Astrocyte (in vitro differentiated cells and primary cell): ENCODE data around the gene TMEM178B.

Experiments
- EZH2 ChIP-seq: IDR thresholded peaks from 2 replicates; pipeline ENCODE4 v1.6.1; 2012; ENCODE audit warnings: mild to moderate bottlenecking, low read length, inconsistent platforms; ENCODE audit not compliant: insufficient read depth
- TF ChIP-seq, protein P1 (sequence below): IDR thresholded peaks from 2 replicates; pipeline ENCODE4 v1.5.1; 2011; ENCODE audit warnings: low read depth, mild to moderate bottlenecking, inconsistent platforms, low read length, moderate library complexity; ENCODE audit not compliant: insufficient read depth

DNA sequence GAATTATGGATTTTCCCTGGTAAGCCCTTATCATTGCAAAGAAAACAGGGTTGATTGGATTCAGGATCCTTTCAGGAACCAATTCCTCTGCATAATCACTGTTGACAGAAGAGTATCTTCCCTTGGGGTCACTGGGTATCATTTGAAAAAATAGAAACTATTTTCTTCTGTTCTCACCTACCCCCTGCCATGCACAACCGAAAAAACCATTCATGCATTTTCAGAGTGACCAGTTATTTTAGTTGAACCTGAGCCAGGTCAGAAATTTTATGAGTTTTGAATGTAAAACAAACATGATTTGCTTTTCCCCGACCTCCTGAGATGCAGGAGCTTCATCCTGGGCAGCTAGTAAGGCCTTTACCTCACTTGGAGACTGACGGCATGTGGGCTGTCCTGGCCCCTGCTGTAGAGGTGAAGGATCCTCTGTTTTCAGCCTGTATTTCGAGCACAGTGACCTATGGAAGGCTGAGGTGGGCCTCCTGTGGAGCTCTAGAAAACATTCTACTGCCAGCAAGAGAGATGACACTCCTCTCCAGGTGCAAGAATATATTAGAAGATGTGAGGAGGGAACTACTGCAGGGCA is 30.1 kb downstream of the TMEM178B start:
- TF ChIP-seq, protein P1, sequence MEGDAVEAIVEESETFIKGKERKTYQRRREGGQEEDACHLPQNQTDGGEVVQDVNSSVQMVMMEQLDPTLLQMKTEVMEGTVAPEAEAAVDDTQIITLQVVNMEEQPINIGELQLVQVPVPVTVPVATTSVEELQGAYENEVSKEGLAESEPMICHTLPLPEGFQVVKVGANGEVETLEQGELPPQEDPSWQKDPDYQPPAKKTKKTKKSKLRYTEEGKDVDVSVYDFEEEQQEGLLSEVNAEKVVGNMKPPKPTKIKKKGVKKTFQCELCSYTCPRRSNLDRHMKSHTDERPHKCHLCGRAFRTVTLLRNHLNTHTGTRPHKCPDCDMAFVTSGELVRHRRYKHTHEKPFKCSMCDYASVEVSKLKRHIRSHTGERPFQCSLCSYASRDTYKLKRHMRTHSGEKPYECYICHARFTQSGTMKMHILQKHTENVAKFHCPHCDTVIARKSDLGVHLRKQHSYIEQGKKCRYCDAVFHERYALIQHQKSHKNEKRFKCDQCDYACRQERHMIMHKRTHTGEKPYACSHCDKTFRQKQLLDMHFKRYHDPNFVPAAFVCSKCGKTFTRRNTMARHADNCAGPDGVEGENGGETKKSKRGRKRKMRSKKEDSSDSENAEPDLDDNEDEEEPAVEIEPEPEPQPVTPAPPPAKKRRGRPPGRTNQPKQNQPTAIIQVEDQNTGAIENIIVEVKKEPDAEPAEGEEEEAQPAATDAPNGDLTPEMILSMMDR: no peak
- TF ChIP-seq EZH2: no peak
